Naive thymus-derived CD8-positive, alpha-beta T cell (primary cell): ENCODE measurements around the gene DMBT1. TPM values are rescaled to one million over a fixed set of nuclear protein-coding genes. Genes with fewer than 3 reads are reported as not detected.
"Not testable (repeated sequence)": the region's sequence is repeated elsewhere in the genome, so short reads cannot be mapped to it uniquely, and the experiment has no call there.

Experiments
- ATAC-seq, 2 donors: fragments of 150-1000 bp; cut with Tn5 transposase in 1 of 2; sonication (Bioruptor Pico), chemical (Tn5 transposase) in 1 of 2; 1 replicate in 1 of 2; 2 replicates in 1 of 2; pipeline ENCODE4 v1.10.0; 2021; ENCODE audit warnings: mild to moderate bottlenecking in 2 of 2, moderate library complexity in 2 of 2
- POLR2A ChIA-PET: fragments of 350-600 bp; sonication (Branson Sonifier 250); formaldehyde crosslinking; loops from one replicate; lab custom pipeline; 2021; ENCODE audit warnings: antibody characterized with exemption; lab: Charles Lee
- DNase-seq, 10 donors: peaks; one replicate each; pipeline versions ENCODE4 v3.0.0 to v3.0.0-alpha.2; 2020 to 2022
- H3K27ac Mint-ChIP-seq, 10 donors: one replicate each; pipeline ENCODE4 v1.8.0; 2020 to 2022; ENCODE audit warnings: mild to moderate bottlenecking in 10 of 10, mixed read lengths in 10 of 10, moderate library complexity in 4 of 10, inconsistent platforms in 1 of 10
- H3K27me3 Mint-ChIP-seq, 5 donors: one replicate each; pipeline ENCODE4 v1.8.0; 2021 to 2022; ENCODE audit warnings: mixed read lengths in 5 of 5
- H3K36me3 Mint-ChIP-seq, 3 donors: one replicate each; pipeline ENCODE4 v1.8.0; 2020 to 2022; ENCODE audit warnings: mixed read lengths in 3 of 3, mild to moderate bottlenecking in 2 of 3, inconsistent platforms in 1 of 3
- H3K4me1 Mint-ChIP-seq, 4 donors: one replicate each; pipeline ENCODE4 v1.8.0; 2021 to 2022; ENCODE audit warnings: mixed read lengths in 4 of 4
- H3K4me3 Mint-ChIP-seq, 10 donors: one replicate each; pipeline ENCODE4 v1.8.0; 2020 to 2022; ENCODE audit warnings: mild to moderate bottlenecking in 10 of 10, mixed read lengths in 10 of 10, moderate library complexity in 6 of 10, inconsistent platforms in 1 of 10
- H3K9me3 Mint-ChIP-seq, 9 donors: one replicate each; pipeline ENCODE4 v1.8.0; 2020 to 2022; ENCODE audit warnings: mixed read lengths in 9 of 9, mild to moderate bottlenecking in 3 of 9, inconsistent platforms in 1 of 9, moderate library complexity in 1 of 9
- polyA plus RNA-seq, 3 donors: library from polyadenylated mRNA; unstranded; fragments of 300-500 nt; fragmentation: Illumina TruSeq; gene quantifications; one replicate each; pipeline ENCODE4 v1.2.3, GENCODE V29; 2021
- total RNA-seq, 8 experiments: library from RNA in 2 of 8; stranded (reverse) in 2 of 8; gene quantifications; one replicate each; pipeline ENCODE4 v1.2.3 and lab custom pipeline; 2021 to 2026

DMBT1 gene
- total and polyA plus RNA-seq, 5 experiments from 2014 or later = not detected

DNA sequence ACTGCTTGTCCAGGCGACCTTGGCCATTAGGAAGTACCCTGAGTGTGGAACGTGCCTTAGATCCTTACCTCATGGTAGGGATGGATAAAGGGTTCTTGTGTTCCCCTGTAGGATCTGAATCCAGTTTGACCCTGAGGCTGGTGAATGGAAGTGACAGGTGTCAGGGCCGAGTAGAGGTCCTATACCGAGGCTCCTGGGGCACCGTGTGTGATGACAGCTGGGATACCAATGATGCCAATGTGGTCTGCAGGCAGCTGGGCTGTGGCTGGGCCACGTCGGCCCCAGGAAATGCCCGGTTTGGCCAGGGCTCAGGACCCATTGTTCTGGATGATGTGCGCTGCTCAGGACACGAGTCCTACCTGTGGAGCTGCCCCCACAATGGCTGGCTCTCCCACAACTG lies 31.6 kb downstream of the DMBT1 start:
- POLR2A ChIA-PET = no interaction called here
- Mint-ChIP-seq H3K27ac (peak overlapping the region in 1 of 10 donors; percentile 85), H3K4me1 (no peaks in the 10 kb centered on the region)

DNA sequence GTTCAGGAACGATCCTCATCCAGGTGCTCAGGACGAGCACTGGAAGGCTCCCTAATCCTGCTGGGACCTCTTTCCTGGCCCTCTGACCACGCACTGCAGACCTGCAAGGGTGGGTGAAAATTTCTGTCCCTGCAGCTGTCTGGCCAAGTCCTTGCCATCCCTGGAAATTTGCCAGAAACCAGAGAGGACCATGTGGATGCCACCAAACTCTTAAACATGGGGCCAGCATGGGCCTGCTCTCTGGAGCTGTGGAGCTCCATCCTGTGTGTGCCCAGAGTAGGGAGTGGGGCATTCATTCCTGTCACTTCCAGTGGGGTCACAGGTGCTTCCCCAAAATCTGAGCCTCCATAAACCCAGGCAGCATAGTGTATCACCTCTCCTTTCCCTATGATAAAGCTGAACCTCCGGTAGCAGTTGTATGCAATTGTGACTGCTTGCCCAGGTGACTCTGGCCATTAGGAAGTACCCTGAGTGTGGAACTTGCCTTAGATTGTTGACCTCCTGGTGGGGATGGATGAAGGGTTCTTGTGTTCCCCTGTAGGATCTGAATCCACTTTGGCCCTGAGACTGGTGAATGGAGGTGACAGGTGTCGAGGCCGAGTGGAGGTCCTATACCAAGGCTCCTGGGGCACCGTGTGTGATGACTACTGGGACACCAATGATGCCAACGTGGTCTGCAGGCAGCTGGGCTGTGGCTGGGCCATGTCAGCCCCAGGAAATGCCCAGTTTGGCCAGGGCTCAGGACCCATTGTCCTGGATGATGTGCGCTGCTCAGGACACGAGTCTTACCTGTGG lies 57.1 kb downstream of the DMBT1 start:
- ATAC-seq = no peak
- peaks cover 0 to 2% (median 0%) of the 10 kb centered on the region in 9 donors for H3K9me3 Mint-ChIP-seq
- no peaks in the 10 kb centered on the region for H3K36me3 Mint-ChIP-seq
- no peak overlapping the region for H3K4me3 Mint-ChIP-seq
- POLR2A ChIA-PET = no interaction called here
- H3K27ac Mint-ChIP-seq = no peak overlapping the region
- DNase-seq = peak in 1 of 10 donors; percentile 11
- peaks cover 0 to 4% (median 1%) of the 10 kb centered on the region in 5 donors for H3K27me3 Mint-ChIP-seq
- H3K4me1 Mint-ChIP-seq = no peaks in the 10 kb centered on the region

More for the DNA sequence above, 31.6 kb downstream of the DMBT1 start:
- Mint-ChIP-seq H3K36me3 (no peaks in the 10 kb centered on the region), H3K4me3 (no peak overlapping the region), H3K9me3 (no peaks in the 10 kb centered on the region), H3K27me3 (peaks cover 0 to 6% (median 0%) of the 10 kb centered on the region in 5 donors)
- DNase-seq (peak in 1 of 10 donors; percentile 21), ATAC-seq (no peak)

DNA sequence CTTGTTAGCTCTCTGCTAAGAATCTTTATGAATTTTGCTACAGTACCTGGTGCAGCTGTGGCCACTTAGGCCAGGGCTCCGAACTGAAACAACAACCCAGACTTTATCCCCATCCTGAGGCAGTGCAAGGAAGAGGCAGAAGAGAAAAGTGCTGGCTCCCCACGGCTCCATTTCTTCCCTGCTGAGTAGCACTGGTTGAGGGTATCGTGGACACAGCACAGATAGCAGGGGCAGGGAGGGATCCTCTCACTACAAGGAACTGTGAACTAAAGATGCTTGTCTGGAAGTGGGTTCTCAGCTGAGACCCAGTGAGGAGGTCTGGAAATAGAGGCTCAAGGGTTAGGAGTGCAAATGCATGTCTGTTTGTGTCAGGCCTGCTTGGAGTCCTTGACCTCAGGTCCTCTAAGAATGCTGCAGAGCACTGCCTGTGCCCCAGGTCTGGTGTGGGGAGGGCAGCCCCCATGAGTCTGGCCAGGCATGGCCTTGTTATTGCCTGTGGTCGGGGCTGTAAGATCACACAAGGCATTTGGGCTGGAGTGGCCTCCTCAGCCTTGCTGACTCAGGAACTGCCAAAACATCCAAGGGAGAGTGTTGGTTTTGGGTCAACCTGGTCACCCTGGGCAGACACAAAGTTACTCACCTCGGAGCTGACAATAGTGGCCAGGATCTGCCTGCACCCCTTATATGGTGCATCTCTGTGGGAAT lies 58.1 kb downstream of the DMBT1 start:
- no peak for ATAC-seq
- Mint-ChIP-seq H3K9me3 (peaks cover 0 to 4% (median 0%) of the 10 kb centered on the region in 9 donors), H3K27ac (peak overlapping the region in 1 of 10 donors; percentile 10), H3K27me3 (peaks cover 0 to 12% (median 4%) of the 10 kb centered on the region in 5 donors), H3K36me3 (no peaks in the 10 kb centered on the region), H3K4me1 (no peaks in the 10 kb centered on the region), H3K4me3 (no peak overlapping the region)
- POLR2A ChIA-PET = no interaction called here
- DNase-seq = peak in 1 of 10 donors; percentile 52

DNA sequence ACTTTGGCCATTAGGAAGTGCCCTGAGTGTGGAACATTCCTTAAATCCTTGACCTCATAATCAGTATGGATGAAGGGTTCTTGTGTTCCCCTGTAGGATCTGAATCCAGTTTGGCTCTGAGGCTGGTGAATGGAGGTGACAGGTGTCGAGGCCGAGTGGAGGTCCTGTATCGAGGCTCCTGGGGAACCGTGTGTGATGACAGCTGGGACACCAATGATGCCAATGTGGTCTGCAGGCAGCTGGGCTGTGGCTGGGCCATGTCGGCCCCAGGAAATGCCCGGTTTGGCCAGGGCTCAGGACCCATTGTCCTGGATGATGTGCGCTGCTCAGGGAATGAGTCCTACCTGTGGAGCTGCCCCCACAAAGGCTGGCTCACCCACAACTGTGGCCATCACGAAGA lies 60.4 kb downstream of the DMBT1 start:
- DNase-seq = peak in 1 of 10 donors; percentile 47
- H3K9me3 Mint-ChIP-seq, ATAC-seq, H3K36me3 Mint-ChIP-seq, H3K27ac Mint-ChIP-seq, H3K4me3 Mint-ChIP-seq, H3K4me1 Mint-ChIP-seq, POLR2A ChIA-PET: not testable (repeated sequence)
- peaks cover 0 to 21% (median 4%) of the 10 kb centered on the region in 5 donors for H3K27me3 Mint-ChIP-seq

DNA sequence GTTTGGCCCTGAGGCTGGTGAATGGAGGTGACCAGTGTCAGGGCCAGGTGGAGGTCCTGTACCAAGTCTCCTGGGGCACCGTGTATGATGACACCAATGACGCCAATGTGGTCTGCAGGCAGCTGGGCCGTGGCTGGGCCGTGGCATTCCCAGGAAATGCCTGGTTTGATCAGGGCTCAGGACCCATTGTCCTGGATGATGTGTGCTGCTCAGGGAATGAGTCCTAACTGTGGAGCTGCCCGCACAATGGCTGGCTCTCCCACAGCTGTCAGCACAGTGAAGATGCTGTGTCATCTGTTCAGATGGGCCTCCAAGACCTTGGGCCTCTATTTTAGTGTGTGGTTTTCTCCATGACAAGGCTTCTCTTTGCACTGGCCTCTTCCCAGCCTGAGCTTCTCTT lies 64.0 kb downstream of the DMBT1 start:
- Mint-ChIP-seq H3K27me3 (peaks cover 2 to 28% (median 5%) of the 10 kb centered on the region in 5 donors), H3K9me3 (peaks cover 0 to 2% (median 0%) of the 10 kb centered on the region in 9 donors), H3K4me3 (no peak overlapping the region), H3K36me3 (no peaks in the 10 kb centered on the region), H3K4me1 (no peaks in the 10 kb centered on the region), H3K27ac (no peak overlapping the region)
- ATAC-seq = no peak
- POLR2A ChIA-PET = no interaction called here
- DNase-seq = peak in 1 of 10 donors; percentile 46

DNA sequence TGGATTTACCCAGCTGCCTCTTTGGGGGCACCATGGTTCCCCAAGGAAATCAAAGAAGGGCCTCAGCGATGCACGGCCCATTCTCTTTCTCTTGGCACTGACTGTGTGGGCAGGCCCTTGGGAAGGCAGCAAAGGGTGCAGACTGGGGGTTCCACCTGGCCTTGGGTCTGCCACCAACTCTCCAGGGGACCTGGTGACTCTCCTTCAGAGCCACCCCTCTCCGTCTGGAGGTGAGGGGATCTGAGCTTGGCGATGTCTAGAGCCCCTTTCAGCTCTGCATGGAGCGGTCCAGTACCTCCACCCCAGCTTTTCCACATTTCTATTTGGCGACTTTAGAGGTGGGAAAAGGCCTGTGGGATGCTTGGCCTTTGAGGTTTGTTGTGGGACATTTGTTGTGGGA lies 70.0 kb downstream of the DMBT1 start:
- Mint-ChIP-seq H3K36me3 (no peaks in the 10 kb centered on the region), H3K27me3 (peaks cover 0 to 22% (median 4%) of the 10 kb centered on the region in 5 donors), H3K4me1 (no peaks in the 10 kb centered on the region), H3K4me3 (no peak overlapping the region), H3K27ac (no peak overlapping the region), H3K9me3 (no peaks in the 10 kb centered on the region)
- POLR2A ChIA-PET = no interaction called here
- ATAC-seq (no peak), DNase-seq (peak in 1 of 10 donors; percentile 16)

DNA sequence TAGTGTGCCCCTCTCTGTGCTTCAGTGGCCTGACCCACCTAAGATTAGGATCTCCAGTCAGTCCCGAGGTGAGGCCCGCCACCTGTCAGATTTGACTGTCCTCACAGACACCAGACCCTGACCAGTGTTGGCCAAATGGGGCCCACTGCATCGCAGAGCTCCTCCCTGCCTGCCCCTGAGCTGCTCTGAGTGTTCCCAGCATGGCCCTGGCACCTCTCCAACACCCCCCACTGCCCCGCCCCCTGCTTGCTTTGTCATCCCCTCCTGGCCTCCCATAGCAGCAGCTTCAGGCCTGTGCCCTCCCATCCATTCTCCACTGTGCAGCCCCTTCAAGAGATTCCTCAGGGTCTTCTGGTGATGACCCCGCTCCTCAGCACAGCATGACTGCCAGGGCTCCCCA lies 71.5 kb downstream of the DMBT1 start:
- ATAC-seq = no peak
- H3K27ac Mint-ChIP-seq = no peak overlapping the region
- no peaks in the 10 kb centered on the region for H3K4me1 Mint-ChIP-seq
- POLR2A ChIA-PET = no interaction called here
- H3K4me3 Mint-ChIP-seq = no peak overlapping the region
- no peaks in the 10 kb centered on the region for H3K36me3 Mint-ChIP-seq
- no peaks in the 10 kb centered on the region for H3K9me3 Mint-ChIP-seq
- H3K27me3 Mint-ChIP-seq = peaks cover 0 to 19% (median 4%) of the 10 kb centered on the region in 5 donors
- peak in 1 of 10 donors; percentile 48 for DNase-seq

DNA sequence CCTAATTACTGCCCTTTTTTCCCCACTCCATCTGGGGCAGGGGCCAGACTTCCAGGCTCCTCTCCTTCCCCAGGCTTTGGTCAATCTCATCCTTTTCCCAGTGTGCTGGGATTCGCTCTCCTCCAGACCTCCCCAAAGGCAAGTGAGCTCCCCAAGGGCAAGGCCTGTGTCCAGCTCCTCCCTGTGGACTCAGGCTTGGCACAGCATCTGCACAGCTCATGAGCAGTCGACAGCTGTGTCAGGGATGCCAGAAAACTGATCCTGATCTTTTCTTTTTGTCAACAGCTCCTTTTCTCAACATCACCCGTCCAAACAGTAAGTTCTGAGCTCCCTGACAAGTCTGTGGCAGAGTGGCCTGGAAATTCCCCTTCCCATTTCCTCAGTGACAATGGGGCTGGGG lies 72.0 kb downstream of the DMBT1 start:
- Mint-ChIP-seq H3K4me1 (no peaks in the 10 kb centered on the region), H3K36me3 (no peaks in the 10 kb centered on the region), H3K9me3 (no peaks in the 10 kb centered on the region), H3K27ac (peak overlapping the region in 1 of 10 donors; percentile 78), H3K27me3 (peaks cover 0 to 21% (median 3%) of the 10 kb centered on the region in 5 donors), H3K4me3 (no peak overlapping the region)
- POLR2A ChIA-PET = no interaction called here
- peak in 1 of 10 donors; percentile 24 for DNase-seq
- ATAC-seq = no peak

DNA sequence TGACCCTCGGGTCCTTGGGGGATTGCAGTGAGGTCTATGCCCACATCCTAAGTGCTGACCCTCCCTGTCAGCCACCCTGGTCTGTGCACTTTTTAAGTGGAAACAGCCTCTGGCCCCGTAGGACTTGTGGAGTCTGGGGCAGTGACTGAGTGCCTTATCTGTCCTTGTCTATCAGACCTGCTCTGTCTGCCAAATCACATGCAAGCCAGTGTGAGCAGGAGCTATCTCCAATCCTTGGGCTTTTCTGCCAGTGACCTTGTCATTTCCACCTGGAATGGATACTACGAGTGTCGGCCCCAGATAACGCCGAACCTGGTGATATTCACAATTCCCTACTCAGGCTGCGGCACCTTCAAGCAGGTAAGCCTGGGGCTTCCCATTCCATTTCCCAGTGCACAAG lies 76.4 kb downstream of the DMBT1 start:
- Mint-ChIP-seq H3K27me3 (peaks cover 0 to 21% (median 3%) of the 10 kb centered on the region in 5 donors), H3K4me3 (no peak overlapping the region), H3K36me3 (no peaks in the 10 kb centered on the region), H3K27ac (no peak overlapping the region), H3K9me3 (no peaks in the 10 kb centered on the region), H3K4me1 (no peaks in the 10 kb centered on the region)
- POLR2A ChIA-PET = no interaction called here
- peak in 1 of 10 donors; percentile 14 for DNase-seq
- no peak for ATAC-seq

DNA sequence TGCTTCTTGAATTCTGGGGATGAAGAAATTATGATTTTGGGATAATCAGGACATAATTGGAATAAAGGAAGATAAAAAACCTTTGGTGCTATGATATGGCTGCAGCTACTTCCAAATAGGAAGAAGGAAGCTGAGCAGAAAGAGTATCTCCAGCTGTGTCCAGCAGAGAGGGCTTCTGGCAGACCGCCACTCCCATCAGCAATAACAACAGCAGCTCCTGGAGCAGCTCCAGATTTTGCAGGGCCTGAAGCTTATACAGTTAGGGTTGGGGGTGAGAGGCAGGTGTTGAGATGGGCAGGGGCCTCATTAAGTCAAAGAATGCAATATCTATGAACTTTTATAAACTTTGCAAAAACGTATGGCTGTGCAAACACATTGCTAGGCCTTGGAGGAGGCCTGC lies 76.8 kb downstream of the DMBT1 start:
- POLR2A ChIA-PET = no interaction called here
- H3K36me3 Mint-ChIP-seq = no peaks in the 10 kb centered on the region
- ATAC-seq (no peak), DNase-seq (no peak)
- peaks cover 0 to 18% (median 3%) of the 10 kb centered on the region in 5 donors for H3K27me3 Mint-ChIP-seq
- H3K4me1 Mint-ChIP-seq = no peaks in the 10 kb centered on the region
- no peak overlapping the region for H3K27ac Mint-ChIP-seq
- H3K4me3 Mint-ChIP-seq = no peak overlapping the region
- no peaks in the 10 kb centered on the region for H3K9me3 Mint-ChIP-seq

DNA sequence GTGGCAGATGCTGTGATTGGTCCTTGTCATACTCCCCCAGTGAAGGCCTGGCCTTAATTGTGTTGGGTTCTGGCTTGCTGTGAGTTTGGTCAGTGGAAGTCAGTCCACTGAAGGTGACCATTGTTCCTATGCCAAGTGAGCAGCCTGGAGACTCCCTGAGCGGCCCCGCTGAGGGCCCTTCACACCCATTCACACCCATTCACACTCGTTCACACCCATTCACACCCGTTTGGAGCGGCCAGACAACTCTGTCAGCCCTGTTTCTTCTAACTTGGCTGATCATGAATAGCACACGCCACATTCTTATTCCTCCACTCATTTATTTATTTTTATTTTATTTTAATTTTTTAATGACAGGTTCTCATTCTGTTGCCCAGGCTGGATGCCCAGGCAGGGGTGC lies 77.6 kb downstream of the DMBT1 start:
- Mint-ChIP-seq H3K36me3 (no peaks in the 10 kb centered on the region), H3K4me1 (no peaks in the 10 kb centered on the region), H3K4me3 (no peak overlapping the region), H3K27ac (no peak overlapping the region), H3K9me3 (no peaks in the 10 kb centered on the region), H3K27me3 (peaks cover 0 to 13% (median 3%) of the 10 kb centered on the region in 5 donors)
- ATAC-seq = no peak
- DNase-seq = peak in 1 of 10 donors; percentile 13
- POLR2A ChIA-PET = no interaction called here

DNA sequence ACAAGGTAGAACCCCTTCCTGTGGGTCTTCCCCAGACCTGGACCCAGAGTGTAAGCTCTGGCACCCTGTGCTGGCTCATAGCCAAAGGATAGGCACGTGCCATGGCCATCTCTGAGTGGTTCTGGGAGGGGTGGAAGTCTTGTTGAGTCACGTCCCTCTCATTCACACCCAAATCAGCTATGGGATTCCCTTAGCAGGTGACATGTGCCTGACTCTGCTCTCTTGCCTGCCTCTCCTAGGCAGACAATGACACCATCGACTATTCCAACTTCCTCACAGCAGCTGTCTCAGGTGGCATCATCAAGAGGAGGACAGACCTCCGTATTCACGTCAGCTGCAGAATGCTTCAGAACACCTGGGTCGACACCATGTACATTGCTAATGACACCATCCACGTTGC lies 79.2 kb downstream of the DMBT1 start:
- Mint-ChIP-seq H3K27me3 (peaks cover 0 to 16% (median 2%) of the 10 kb centered on the region in 5 donors), H3K9me3 (no peaks in the 10 kb centered on the region), H3K36me3 (no peaks in the 10 kb centered on the region), H3K27ac (no peak overlapping the region), H3K4me1 (no peaks in the 10 kb centered on the region), H3K4me3 (no peak overlapping the region)
- POLR2A ChIA-PET = no interaction called here
- no peak for DNase-seq
- no peak for ATAC-seq

DNA sequence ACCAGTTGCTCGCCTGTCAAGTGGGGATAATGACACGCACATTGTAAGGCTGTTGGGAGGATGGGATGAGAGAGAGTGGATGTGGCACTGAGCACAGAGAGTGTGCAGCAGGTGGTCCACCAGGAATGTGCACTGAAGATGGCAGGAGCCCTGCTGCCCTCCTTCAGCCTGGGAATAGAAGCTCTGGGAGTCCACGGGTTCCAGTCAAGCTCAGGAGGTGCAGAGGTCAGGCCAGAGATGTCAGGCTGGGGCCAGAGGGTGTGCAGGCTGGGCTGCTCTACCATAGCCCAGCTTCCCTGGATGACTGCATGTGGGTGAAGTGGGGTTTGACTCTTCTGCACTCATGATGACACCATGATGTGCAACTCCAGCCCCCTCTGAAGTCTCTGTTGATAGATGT lies 80.4 kb downstream of the DMBT1 start:
- Mint-ChIP-seq H3K4me1 (no peaks in the 10 kb centered on the region), H3K27ac (no peak overlapping the region), H3K9me3 (no peaks in the 10 kb centered on the region), H3K36me3 (no peaks in the 10 kb centered on the region), H3K27me3 (peaks cover 0 to 19% (median 2%) of the 10 kb centered on the region in 5 donors), H3K4me3 (no peak overlapping the region)
- POLR2A ChIA-PET = no interaction called here
- no peak for ATAC-seq
- DNase-seq = no peak
